GM12891 (cell line): ENCODE measurements around the gene TIFAB.

Experiments
- PAX5 ChIP-seq: IDR thresholded peaks from 2 replicates; pipeline ENCODE4 v1.6.1; 2011; ENCODE audit warnings: low read length, moderate library complexity, mild to moderate bottlenecking; ENCODE audit not compliant: insufficient read depth, severe bottlenecking
- POLR2A ChIP-seq: IDR thresholded peaks from 2 replicates; pipeline ENCODE4 v1.6.1; 2011; ENCODE audit warnings: low read depth, low read length, control low read depth
- POLR2AphosphoS5 ChIP-seq: IDR thresholded peaks from 2 replicates; pipeline ENCODE4 v1.6.1; 2011; ENCODE audit warnings: low read depth, low read length, control low read depth
- POU2F2 ChIP-seq: IDR thresholded peaks from 2 replicates; pipeline ENCODE4 v1.6.1; 2011; ENCODE audit warnings: low read depth, mild to moderate bottlenecking, control low read depth, low read length, moderate library complexity
- SPI1 ChIP-seq: IDR thresholded peaks from 2 replicates; pipeline ENCODE4 v1.6.1; 2011; ENCODE audit warnings: low read depth, low read length, control low read depth
- TAF1 ChIP-seq: IDR thresholded peaks from 2 replicates; pipeline ENCODE4 v1.6.1; 2011; ENCODE audit warnings: low read depth, low read length, control low read depth

DNA sequence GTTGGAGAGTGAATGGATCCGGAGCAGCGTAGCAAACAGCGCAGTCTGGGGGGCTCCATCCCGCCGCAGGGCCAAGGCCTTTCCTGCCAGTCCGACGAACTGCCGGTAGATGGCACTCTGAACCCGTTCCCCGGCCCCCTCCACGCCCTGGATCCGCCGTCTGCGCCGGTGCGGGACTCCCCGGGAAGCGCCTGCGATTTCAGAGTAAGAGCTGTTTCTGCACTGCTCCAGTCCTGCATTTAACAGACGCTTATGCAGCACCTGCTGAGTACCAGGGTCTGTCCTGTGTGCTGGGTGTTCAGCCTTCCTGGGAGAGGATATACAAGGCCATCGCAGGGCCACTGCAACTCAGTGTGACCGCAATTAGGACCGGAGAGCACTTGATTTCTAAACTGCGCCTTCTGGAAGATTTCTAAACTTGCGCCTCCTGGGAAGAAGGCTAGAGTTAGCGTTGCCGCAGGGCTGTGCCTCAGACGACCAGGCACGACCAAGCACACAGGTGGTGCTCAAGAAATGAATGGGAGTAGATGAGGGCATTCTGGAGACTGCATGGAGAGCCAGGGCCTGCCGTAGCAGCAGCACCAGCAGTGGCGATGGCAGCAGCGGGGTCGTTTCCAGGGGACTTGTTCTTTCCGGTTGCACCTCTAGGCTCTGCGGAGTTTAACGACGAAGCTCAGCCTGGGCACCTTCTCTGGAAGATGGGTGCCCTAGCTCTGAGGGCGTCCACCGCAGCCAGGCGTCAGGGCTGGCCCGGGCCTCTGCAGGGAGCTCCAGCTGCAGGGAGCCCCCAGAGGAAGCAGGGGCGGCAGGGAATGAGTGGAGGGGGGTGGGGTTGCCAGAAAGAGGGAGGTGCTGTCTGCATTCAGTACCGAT lies 14.3 kb upstream of the TIFAB start:
- TF ChIP-seq POLR2A (no peak), POLR2AphosphoS5 (no peak), POU2F2 (no peak), TAF1 (no peak), SPI1 (no peak), PAX5 (no peak)
